NB4 (cell line): ENCODE results near the gene SERPINE3.

Source experiments
- MYC ChIP-seq: IDR thresholded peaks from 2 replicates; pipeline ENCODE4 v1.6.1; 2011; ENCODE audit warnings: low read depth, low read length
- TF ChIP-seq, protein P1 (sequence below): IDR thresholded peaks from one replicate; pipeline ENCODE4 v1.5.1; 2012; ENCODE audit warnings: low read depth, low read length

DNA sequence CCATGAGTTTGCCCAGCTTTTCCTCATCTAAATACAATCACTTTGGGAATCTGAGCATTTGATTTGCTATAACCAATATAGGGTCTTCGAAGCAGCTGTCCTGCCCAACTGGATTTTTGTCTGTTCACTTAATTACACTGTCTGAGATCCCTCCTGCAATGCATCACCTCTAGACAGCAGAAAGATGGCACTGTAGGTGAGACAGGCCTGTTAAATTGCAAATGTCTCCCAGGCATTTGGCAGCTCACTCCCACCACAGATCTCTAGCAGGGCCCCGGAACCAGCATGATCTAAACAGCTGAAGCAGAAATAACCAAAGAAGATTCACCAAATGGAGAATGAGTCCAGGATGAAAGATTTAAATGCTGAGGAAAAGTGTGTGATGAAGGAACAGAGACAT lies 41.9 kb upstream of the SERPINE3 start:
- TF ChIP-seq, protein P1, sequence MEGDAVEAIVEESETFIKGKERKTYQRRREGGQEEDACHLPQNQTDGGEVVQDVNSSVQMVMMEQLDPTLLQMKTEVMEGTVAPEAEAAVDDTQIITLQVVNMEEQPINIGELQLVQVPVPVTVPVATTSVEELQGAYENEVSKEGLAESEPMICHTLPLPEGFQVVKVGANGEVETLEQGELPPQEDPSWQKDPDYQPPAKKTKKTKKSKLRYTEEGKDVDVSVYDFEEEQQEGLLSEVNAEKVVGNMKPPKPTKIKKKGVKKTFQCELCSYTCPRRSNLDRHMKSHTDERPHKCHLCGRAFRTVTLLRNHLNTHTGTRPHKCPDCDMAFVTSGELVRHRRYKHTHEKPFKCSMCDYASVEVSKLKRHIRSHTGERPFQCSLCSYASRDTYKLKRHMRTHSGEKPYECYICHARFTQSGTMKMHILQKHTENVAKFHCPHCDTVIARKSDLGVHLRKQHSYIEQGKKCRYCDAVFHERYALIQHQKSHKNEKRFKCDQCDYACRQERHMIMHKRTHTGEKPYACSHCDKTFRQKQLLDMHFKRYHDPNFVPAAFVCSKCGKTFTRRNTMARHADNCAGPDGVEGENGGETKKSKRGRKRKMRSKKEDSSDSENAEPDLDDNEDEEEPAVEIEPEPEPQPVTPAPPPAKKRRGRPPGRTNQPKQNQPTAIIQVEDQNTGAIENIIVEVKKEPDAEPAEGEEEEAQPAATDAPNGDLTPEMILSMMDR: no peak
- no peak for TF ChIP-seq MYC
